ENCODE measurements around the gene ADORA2B. TPM values are rescaled to one million over a fixed set of nuclear protein-coding genes. Genes with fewer than 3 reads are reported as not detected.

ADORA2B gene
- total and polyA plus RNA-seq, 2 experiments from 2014 or later, result 3.3 to 7.9 TPM

DNA sequence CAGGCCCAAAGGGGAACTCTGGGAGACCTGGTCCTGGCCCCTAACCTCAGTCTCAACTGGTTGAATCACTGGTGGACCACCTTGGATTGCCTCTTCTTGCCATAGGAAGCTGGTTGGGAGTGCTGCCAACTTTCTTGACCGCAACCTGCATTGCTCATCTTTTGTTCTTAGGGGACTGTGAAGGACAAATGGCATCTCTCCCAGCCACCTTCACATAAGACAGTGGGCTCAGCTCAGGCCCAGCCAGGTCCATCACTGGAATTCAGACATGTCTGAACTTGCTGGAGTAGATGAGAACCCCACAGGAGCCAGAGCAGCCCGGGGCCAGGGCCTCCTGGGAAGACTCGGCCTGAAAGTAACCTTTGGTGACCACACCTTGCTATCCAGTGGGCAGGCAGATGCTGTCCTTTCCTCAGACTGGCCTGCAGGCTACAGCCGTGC, 18.8 kb downstream of the ADORA2B start (continued):
- TF ChIP-seq, protein P1, sequence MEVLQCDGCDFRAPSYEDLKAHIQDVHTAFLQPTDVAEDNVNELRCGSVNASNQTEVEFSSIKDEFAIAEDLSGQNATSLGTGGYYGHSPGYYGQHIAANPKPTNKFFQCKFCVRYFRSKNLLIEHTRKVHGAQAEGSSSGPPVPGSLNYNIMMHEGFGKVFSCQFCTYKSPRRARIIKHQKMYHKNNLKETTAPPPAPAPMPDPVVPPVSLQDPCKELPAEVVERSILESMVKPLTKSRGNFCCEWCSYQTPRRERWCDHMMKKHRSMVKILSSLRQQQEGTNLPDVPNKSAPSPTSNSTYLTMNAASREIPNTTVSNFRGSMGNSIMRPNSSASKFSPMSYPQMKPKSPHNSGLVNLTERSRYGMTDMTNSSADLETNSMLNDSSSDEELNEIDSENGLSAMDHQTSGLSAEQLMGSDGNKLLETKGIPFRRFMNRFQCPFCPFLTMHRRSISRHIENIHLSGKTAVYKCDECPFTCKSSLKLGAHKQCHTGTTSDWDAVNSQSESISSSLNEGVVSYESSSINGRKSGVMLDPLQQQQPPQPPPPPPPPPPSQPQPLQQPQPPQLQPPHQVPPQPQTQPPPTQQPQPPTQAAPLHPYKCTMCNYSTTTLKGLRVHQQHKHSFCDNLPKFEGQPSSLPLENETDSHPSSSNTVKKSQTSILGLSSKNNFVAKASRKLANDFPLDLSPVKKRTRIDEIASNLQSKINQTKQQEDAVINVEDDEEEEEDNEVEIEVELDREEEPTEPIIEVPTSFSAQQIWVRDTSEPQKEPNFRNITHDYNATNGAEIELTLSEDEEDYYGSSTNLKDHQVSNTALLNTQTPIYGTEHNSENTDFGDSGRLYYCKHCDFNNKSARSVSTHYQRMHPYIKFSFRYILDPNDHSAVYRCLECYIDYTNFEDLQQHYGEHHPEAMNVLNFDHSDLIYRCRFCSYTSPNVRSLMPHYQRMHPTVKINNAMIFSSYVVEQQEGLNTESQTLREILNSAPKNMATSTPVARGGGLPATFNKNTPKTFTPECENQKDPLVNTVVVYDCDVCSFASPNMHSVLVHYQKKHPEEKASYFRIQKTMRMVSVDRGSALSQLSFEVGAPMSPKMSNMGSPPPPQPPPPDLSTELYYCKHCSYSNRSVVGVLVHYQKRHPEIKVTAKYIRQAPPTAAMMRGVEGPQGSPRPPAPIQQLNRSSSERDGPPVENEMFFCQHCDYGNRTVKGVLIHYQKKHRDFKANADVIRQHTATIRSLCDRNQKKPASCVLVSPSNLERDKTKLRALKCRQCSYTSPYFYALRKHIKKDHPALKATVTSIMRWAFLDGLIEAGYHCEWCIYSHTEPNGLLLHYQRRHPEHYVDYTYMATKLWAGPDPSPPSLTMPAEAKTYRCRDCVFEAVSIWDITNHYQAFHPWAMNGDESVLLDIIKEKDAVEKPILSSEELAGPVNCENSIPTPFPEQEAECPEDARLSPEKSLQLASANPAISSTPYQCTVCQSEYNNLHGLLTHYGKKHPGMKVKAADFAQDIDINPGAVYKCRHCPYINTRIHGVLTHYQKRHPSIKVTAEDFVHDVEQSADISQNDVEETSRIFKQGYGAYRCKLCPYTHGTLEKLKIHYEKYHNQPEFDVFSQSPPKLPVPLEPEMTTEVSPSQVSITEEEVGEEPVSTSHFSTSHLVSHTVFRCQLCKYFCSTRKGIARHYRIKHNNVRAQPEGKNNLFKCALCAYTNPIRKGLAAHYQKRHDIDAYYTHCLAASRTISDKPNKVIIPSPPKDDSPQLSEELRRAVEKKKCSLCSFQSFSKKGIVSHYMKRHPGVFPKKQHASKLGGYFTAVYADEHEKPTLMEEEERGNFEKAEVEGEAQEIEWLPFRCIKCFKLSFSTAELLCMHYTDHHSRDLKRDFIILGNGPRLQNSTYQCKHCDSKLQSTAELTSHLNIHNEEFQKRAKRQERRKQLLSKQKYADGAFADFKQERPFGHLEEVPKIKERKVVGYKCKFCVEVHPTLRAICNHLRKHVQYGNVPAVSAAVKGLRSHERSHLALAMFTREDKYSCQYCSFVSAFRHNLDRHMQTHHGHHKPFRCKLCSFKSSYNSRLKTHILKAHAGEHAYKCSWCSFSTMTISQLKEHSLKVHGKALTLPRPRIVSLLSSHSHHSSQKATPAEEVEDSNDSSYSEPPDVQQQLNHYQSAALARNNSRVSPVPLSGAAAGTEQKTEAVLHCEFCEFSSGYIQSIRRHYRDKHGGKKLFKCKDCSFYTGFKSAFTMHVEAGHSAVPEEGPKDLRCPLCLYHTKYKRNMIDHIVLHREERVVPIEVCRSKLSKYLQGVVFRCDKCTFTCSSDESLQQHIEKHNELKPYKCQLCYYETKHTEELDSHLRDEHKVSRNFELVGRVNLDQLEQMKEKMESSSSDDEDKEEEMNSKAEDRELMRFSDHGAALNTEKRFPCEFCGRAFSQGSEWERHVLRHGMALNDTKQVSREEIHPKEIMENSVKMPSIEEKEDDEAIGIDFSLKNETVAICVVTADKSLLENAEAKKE (CRISPR knock-in tag; IDR thresholded peaks at IDR 0.05), result no peak
- no peak for TF ChIP-seq ZNF114 (CRISPR knock-in tag; IDR thresholded peaks at IDR 0.05)

DNA sequence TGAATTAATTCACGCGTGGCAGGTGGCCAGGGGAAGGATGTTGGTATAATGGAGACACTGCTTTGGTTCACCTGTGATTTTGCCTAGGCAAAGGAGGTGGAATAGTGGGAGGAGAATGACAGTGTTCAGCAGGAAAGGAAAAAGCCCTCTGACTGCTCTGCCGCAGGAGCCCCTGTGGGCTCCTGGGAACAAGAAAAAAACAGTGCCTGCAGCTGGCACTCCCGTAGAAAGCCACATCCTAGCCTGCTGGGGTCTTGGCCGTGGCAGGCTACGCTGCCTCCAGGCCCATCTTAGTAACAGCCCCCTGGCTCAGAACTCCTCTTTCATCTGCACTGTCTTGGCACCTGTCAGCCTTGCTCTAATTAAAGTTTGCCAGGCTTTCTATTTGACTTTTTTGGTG, 20.6 kb downstream of the ADORA2B start:
- peaks cover 12% of the 10 kb centered on the region for H3F3A ChIP-seq (replicated peaks; ENCODE audit: low read depth)
- no peaks in the 10 kb centered on the region for H3K27me3 ChIP-seq (ENCODE audit: insufficient read depth)
- no peaks in the 10 kb centered on the region for H4K20me1 ChIP-seq (replicated peaks; ENCODE audit: insufficient read depth)
- H3K4me3 ChIP-seq, result peak overlapping the region; percentile 0; the same call in 1 of the 2 replicates
- peaks cover 29% of the 10 kb centered on the region for H3K4me1 ChIP-seq (ENCODE audit: insufficient read depth)
- Mint-ChIP-seq H3K4me1 (peaks cover 45% of the 10 kb centered on the region), H3K4me3 (peak overlapping the region; percentile 63; the same call in 2 of the 3 replicates), H3K27ac (peak overlapping the region; percentile 98), H3K9me3 (no peaks in the 10 kb centered on the region), H3K36me3 (ENCODE audit: low read depth) (peaks cover 2% of the 10 kb centered on the region; the same call in 1 of the 3 replicates), H3K27me3 (ENCODE audit: insufficient read depth, low read depth, poor library complexity) (peaks cover 11% of the 10 kb centered on the region)
- no peaks in the 10 kb centered on the region; the same call in 1 of the 2 replicates for H3K79me2 ChIP-seq (replicated peaks; ENCODE audit: insufficient read depth)
- ATAC-seq (peak; percentile 18), DNase-seq (ENCODE audit: low spot score) (peak; percentile 28)
- H3K27ac ChIP-seq (ENCODE audit: low read depth), result peak overlapping the region; percentile 93
- H3K4me2 ChIP-seq, result peak overlapping the region; percentile 33
- H3K36me3 ChIP-seq (ENCODE audit: insufficient read depth), result no peaks in the 10 kb centered on the region
- H3K9me2 ChIP-seq (ENCODE audit: insufficient read depth), result 0 out of 2 replicates have a peak, but pooled peaks cover 7% of the 10 kb centered on the region
- no peak overlapping the region for H2AFZ ChIP-seq
- no peak for TF ChIP-seq EZH2 (IDR thresholded peaks at IDR 0.05; ENCODE audit: low read depth, unreplicated experiment)
- TF ChIP-seq, protein P2, sequence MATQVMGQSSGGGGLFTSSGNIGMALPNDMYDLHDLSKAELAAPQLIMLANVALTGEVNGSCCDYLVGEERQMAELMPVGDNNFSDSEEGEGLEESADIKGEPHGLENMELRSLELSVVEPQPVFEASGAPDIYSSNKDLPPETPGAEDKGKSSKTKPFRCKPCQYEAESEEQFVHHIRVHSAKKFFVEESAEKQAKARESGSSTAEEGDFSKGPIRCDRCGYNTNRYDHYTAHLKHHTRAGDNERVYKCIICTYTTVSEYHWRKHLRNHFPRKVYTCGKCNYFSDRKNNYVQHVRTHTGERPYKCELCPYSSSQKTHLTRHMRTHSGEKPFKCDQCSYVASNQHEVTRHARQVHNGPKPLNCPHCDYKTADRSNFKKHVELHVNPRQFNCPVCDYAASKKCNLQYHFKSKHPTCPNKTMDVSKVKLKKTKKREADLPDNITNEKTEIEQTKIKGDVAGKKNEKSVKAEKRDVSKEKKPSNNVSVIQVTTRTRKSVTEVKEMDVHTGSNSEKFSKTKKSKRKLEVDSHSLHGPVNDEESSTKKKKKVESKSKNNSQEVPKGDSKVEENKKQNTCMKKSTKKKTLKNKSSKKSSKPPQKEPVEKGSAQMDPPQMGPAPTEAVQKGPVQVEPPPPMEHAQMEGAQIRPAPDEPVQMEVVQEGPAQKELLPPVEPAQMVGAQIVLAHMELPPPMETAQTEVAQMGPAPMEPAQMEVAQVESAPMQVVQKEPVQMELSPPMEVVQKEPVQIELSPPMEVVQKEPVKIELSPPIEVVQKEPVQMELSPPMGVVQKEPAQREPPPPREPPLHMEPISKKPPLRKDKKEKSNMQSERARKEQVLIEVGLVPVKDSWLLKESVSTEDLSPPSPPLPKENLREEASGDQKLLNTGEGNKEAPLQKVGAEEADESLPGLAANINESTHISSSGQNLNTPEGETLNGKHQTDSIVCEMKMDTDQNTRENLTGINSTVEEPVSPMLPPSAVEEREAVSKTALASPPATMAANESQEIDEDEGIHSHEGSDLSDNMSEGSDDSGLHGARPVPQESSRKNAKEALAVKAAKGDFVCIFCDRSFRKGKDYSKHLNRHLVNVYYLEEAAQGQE (IDR thresholded peaks at IDR 0.05; ENCODE audit: unreplicated experiment), result no peak
- TF ChIP-seq, protein P3, sequence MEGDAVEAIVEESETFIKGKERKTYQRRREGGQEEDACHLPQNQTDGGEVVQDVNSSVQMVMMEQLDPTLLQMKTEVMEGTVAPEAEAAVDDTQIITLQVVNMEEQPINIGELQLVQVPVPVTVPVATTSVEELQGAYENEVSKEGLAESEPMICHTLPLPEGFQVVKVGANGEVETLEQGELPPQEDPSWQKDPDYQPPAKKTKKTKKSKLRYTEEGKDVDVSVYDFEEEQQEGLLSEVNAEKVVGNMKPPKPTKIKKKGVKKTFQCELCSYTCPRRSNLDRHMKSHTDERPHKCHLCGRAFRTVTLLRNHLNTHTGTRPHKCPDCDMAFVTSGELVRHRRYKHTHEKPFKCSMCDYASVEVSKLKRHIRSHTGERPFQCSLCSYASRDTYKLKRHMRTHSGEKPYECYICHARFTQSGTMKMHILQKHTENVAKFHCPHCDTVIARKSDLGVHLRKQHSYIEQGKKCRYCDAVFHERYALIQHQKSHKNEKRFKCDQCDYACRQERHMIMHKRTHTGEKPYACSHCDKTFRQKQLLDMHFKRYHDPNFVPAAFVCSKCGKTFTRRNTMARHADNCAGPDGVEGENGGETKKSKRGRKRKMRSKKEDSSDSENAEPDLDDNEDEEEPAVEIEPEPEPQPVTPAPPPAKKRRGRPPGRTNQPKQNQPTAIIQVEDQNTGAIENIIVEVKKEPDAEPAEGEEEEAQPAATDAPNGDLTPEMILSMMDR (conservative IDR thresholded peaks at IDR 0.05; ENCODE audit: low read depth in 2 of 2), result no peak
- TF ChIP-seq STAT1 (IDR thresholded peaks at IDR 0.05; ENCODE audit: unreplicated experiment), result no peak
- TF ChIP-seq EZH2phosphoT487 (IDR thresholded peaks at IDR 0.05; ENCODE audit: unreplicated experiment), result no peak
- no peak for TF ChIP-seq JUNB (IDR thresholded peaks at IDR 0.05; ENCODE audit: unreplicated experiment)
- no peak for TF ChIP-seq CREB1 (CRISPR knock-in tag; IDR thresholded peaks at IDR 0.05; ENCODE audit: low read depth)
